SK-N-SH (cell line): ENCODE measurements around the gene ACOXL. TPM values are rescaled to one million over a fixed set of nuclear protein-coding genes. Genes with fewer than 3 reads are reported as not detected.

Experiments
- CTCF ChIA-PET: fragments of 300-600, 350-600 bp; formaldehyde crosslinking; extraction: SDS; loops from one replicate; lab custom pipeline; 2021; lab: Yijun Ruan, JAX
- POLR2A ChIA-PET: fragments of 350-600 bp; sonication (Branson Sonifier 250); formaldehyde crosslinking; extraction: SDS; loops from one replicate; lab custom pipeline; 2020; ENCODE audit warnings: antibody characterized with exemption, inconsistent platforms; lab: Yijun Ruan, JAX
- DNase-seq: peaks from one replicate; pipeline ENCODE4 v3.0.0; 2012
- H2AFZ ChIP-seq: fragments of 200-600 bp; sonication (generic); 2 replicates; pipeline ENCODE4 v1.8.1; 2016; ENCODE audit warnings: antibody characterized with exemption, mild to moderate bottlenecking, low read depth
- H3F3A ChIP-seq: fragments of 200-600 bp; sonication (generic); replicated peaks from 2 replicates; pipeline ENCODE3; 2016; ENCODE audit warnings: antibody characterized with exemption, mild to moderate bottlenecking; ENCODE audit not compliant: insufficient read depth
- H3K27ac ChIP-seq, 2 experiments: fragments of 200-500 bp in 1 of 2; fragments of 200-600 bp in 1 of 2; sonication (Bioruptor generic) in 1 of 2; sonication (generic), shearing (Covaris generic) in 1 of 2; 2 replicates each; pipeline versions ENCODE4 v1.5.1 to v1.6.1; 2014 to 2016; ENCODE audit warnings: low read depth in 2 of 2, inconsistent platforms in 1 of 2, low read length in 1 of 2, mild to moderate bottlenecking in 1 of 2, mixed read lengths in 1 of 2
- H3K27me3 ChIP-seq: fragments of 200-600 bp; sonication (generic), shearing (Covaris generic); 2 replicates; pipeline ENCODE4 v1.6.1; 2016; ENCODE audit warnings: mixed run types; ENCODE audit not compliant: insufficient read depth
- H3K36me3 ChIP-seq, 2 experiments: fragments of 200-500 bp in 1 of 2; fragments of 200-600 bp in 1 of 2; sonication (Bioruptor generic) in 1 of 2; sonication (generic) in 1 of 2; replicated peaks in 1 of 2; 2 replicates each; pipeline versions ENCODE3 to v1.5.1; 2014 to 2016; ENCODE audit warnings: low read length in 1 of 2, mild to moderate bottlenecking in 1 of 2; ENCODE audit not compliant: insufficient read depth in 2 of 2, control insufficient read depth in 1 of 2
- H3K4me1 ChIP-seq, 2 experiments: fragments of 200-500 bp in 1 of 2; fragments of 200-600 bp in 1 of 2; sonication (Bioruptor generic) in 1 of 2; sonication (generic), shearing (Covaris generic) in 1 of 2; 2 replicates each; pipeline versions ENCODE4 v1.5.1 to v1.6.1; 2014 to 2016; ENCODE audit warnings: low read depth in 1 of 2, low read length in 1 of 2, mixed run types in 1 of 2; ENCODE audit not compliant: insufficient read depth in 2 of 2, control insufficient read depth in 1 of 2
- H3K4me2 ChIP-seq: fragments of 200-600 bp; sonication (generic), shearing (Covaris generic); 2 replicates; pipeline ENCODE4 v1.6.1; 2017; ENCODE audit warnings: mixed run types
- H3K4me3 ChIP-seq, 2 experiments: fragments of 200-500 bp in 1 of 2; fragments of 200-600 bp in 1 of 2; sonication (Bioruptor generic) in 1 of 2; sonication (generic), shearing (Covaris generic) in 1 of 2; 2 replicates each; pipeline versions ENCODE4 v1.5.1 to v1.8.1; 2014 to 2016; ENCODE audit warnings: low read depth in 2 of 2, inconsistent platforms in 1 of 2, low read length in 1 of 2, mild to moderate bottlenecking in 1 of 2, mixed read lengths in 1 of 2, moderate library complexity in 1 of 2
- H3K79me2 ChIP-seq: fragments of 200-600 bp; sonication (generic); 2 replicates; pipeline ENCODE4 v1.8.1; 2017; ENCODE audit warnings: mild to moderate bottlenecking; ENCODE audit not compliant: insufficient read depth
- H3K9ac ChIP-seq: fragments of 200-600 bp; sonication (generic); 2 replicates; pipeline ENCODE4 v1.6.1; 2017; ENCODE audit warnings: mixed run types
- H3K9me2 ChIP-seq: fragments of 200-600 bp; sonication (generic); 2 replicates; pipeline ENCODE4 v1.6.1; 2017; ENCODE audit warnings: mixed run types
- H3K9me3 ChIP-seq: fragments of 200-600 bp; sonication (generic); 2 replicates; pipeline ENCODE4 v1.6.1; 2017; ENCODE audit warnings: mixed run types, mild to moderate bottlenecking, moderate library complexity
- H4K20me1 ChIP-seq: fragments of 200-600 bp; sonication (generic); 2 replicates; pipeline ENCODE4 v1.6.1; 2017; ENCODE audit warnings: mild to moderate bottlenecking, mixed run types; ENCODE audit not compliant: insufficient read depth
- CTCF ChIP-seq: fragments of 200-600 bp; sonication (generic); IDR thresholded peaks from 2 replicates; pipeline ENCODE4 v1.6.1; 2017; ENCODE audit warnings: antibody characterized with exemption, mild to moderate bottlenecking, moderate library complexity
- EZH2phosphoT487 ChIP-seq: fragments of 200-600 bp; sonication (generic); IDR thresholded peaks from 2 replicates; pipeline ENCODE4 v1.6.1; 2017; ENCODE audit warnings: low read depth, mixed run types, mild to moderate bottlenecking, antibody characterized with exemption, moderate library complexity, borderline replicate concordance
- FOSL2 ChIP-seq: IDR thresholded peaks from 2 replicates; pipeline ENCODE4 v1.4.0; 2012; ENCODE audit warnings: low read depth, mild to moderate bottlenecking, moderate library complexity, borderline replicate concordance
- GABPA ChIP-seq: IDR thresholded peaks from 2 replicates; pipeline ENCODE4 v1.4.0; 2012; ENCODE audit warnings: low read depth, mild to moderate bottlenecking
- GATA2 ChIP-seq: sonication (generic); formaldehyde crosslinking; IDR thresholded peaks from 2 replicates; pipeline ENCODE4 v1.5.0; 2020; ENCODE audit warnings: mild to moderate bottlenecking, missing genetic modification reagents
- IRF3 ChIP-seq: fragments of 150-350 bp; IDR thresholded peaks from 2 replicates; pipeline ENCODE4 v1.6.1; 2016; ENCODE audit warnings: mild to moderate bottlenecking, low read depth, low read length
- JUND ChIP-seq: IDR thresholded peaks from 2 replicates; pipeline ENCODE4 v1.4.0; 2012
- MAX ChIP-seq: IDR thresholded peaks from 2 replicates; pipeline ENCODE4 v1.4.0; 2012; ENCODE audit warnings: low read depth
- MXI1 ChIP-seq: IDR thresholded peaks from 2 replicates; pipeline ENCODE4 v1.6.1; 2012; ENCODE audit warnings: mild to moderate bottlenecking, low read depth, low read length, improper control_type of control experiment
- NFIC ChIP-seq: IDR thresholded peaks from 2 replicates; pipeline ENCODE4 v1.4.0; 2012; ENCODE audit warnings: borderline replicate concordance
- PBX3 ChIP-seq: IDR thresholded peaks from 2 replicates; pipeline ENCODE4; 2012
- RAD21 ChIP-seq: IDR thresholded peaks from 2 replicates; pipeline ENCODE4 v1.6.1; 2012; ENCODE audit warnings: mild to moderate bottlenecking, low read length
- RCOR1 ChIP-seq: fragments of 150-350 bp; IDR thresholded peaks from 2 replicates; pipeline ENCODE4 v1.6.1; 2017; ENCODE audit warnings: antibody characterized with exemption, low read length
- RXRA ChIP-seq: IDR thresholded peaks from 2 replicates; pipeline ENCODE4 v1.4.0; 2012; ENCODE audit warnings: low read depth, mild to moderate bottlenecking, borderline replicate concordance
- SIN3A ChIP-seq: IDR thresholded peaks from 2 replicates; pipeline ENCODE4 v1.6.1; 2012; ENCODE audit warnings: low read depth, mild to moderate bottlenecking, low read length, moderate library complexity, borderline replicate concordance
- SMC3 ChIP-seq: IDR thresholded peaks from 2 replicates; pipeline ENCODE4 v1.6.1; 2012; ENCODE audit warnings: low read depth, low read length, improper control_type of control experiment
- TAF1 ChIP-seq: IDR thresholded peaks from 2 replicates; pipeline ENCODE4 v1.6.1; 2012; ENCODE audit warnings: low read depth, mild to moderate bottlenecking, low read length, moderate library complexity, borderline replicate concordance
- TEAD4 ChIP-seq: IDR thresholded peaks from 2 replicates; pipeline ENCODE4 v1.4.0; 2012; ENCODE audit warnings: mild to moderate bottlenecking, borderline replicate concordance; ENCODE audit not compliant: insufficient read depth
- USF2 ChIP-seq: fragments of 150-350 bp; IDR thresholded peaks from 2 replicates; pipeline ENCODE4 v1.6.1; 2017; ENCODE audit warnings: antibody characterized with exemption, low read length, low read depth, borderline replicate concordance
- WGBS: methylation state at CpG from one replicate; pipeline ENCODE4 v1.1.6; 2017; ENCODE audit warnings: low lambda C conversion rate; 5-methylcytosine and 5-hydroxymethylcytosine counted together
- polyA plus RNA-seq, 3 experiments: library from polyadenylated mRNA; depleted of rRNA; stranded (reverse); fragments of >200 nt; gene quantifications; 2 replicates each; pipeline ENCODE4 v1.2.3, GENCODE V29; 2012

ACOXL gene
- polyA plus RNA-seq, 1 of the 3 experiments (the other 2 are of a cell fraction) = not detected

GRCh38 chr2:111101592-111101991 lies 369.2 kb downstream of the ACOXL start:
- TF ChIP-seq CTCF (no peak), RXRA (no peak), PBX3 (no peak), JUND (no peak), EZH2phosphoT487 (no peak), GATA2 (CRISPR knock-in tag) (no peak), USF2 (no peak), TEAD4 (no peak), RAD21 (no peak), MAX (no peak), NFIC (no peak), SMC3 (no peak), RCOR1 (no peak), IRF3 (no peak), MXI1 (no peak), FOSL2 (no peak), SIN3A (no peak), GABPA (no peak), TAF1 (no peak)
- Histone ChIP-seq H3K9ac (no peak overlapping the region), H3K27ac (no peak overlapping the region), H2AFZ (no peak overlapping the region), H3K27me3 (no peaks in the 10 kb centered on the region; the same call in 1 of the 2 replicates), H3K4me3 (no peak overlapping the region), H3K36me3 (no peaks in the 10 kb centered on the region), H3K9me2 (no peaks in the 10 kb centered on the region), H3K4me2 (no peak overlapping the region), H4K20me1 (no peaks in the 10 kb centered on the region), H3K4me1 (no peaks in the 10 kb centered on the region; a peak in 1 of 4 replicates), H3F3A (no peaks in the 10 kb centered on the region), H3K79me2 (no peaks in the 10 kb centered on the region), H3K9me3 (no peaks in the 10 kb centered on the region)
- CTCF ChIA-PET = no interaction called here
- DNase-seq = no peak
- WGBS = 61% methylated on average over 2 of the region's 2 CpGs
- POLR2A ChIA-PET = no interaction called here
